ENCODE data around the gene NFKBIE. TPM values are rescaled to one million over a fixed set of nuclear protein-coding genes. Genes with fewer than 3 reads are reported as not detected.
A peak's percentile ranks its signal among the peaks of the same experiment; 100 is the strongest.

NFKBIE gene
- total and polyA plus RNA-seq, 5 donors from 2014 or later: 3.6 to 53.8 (median 6.1) TPM

DNA sequence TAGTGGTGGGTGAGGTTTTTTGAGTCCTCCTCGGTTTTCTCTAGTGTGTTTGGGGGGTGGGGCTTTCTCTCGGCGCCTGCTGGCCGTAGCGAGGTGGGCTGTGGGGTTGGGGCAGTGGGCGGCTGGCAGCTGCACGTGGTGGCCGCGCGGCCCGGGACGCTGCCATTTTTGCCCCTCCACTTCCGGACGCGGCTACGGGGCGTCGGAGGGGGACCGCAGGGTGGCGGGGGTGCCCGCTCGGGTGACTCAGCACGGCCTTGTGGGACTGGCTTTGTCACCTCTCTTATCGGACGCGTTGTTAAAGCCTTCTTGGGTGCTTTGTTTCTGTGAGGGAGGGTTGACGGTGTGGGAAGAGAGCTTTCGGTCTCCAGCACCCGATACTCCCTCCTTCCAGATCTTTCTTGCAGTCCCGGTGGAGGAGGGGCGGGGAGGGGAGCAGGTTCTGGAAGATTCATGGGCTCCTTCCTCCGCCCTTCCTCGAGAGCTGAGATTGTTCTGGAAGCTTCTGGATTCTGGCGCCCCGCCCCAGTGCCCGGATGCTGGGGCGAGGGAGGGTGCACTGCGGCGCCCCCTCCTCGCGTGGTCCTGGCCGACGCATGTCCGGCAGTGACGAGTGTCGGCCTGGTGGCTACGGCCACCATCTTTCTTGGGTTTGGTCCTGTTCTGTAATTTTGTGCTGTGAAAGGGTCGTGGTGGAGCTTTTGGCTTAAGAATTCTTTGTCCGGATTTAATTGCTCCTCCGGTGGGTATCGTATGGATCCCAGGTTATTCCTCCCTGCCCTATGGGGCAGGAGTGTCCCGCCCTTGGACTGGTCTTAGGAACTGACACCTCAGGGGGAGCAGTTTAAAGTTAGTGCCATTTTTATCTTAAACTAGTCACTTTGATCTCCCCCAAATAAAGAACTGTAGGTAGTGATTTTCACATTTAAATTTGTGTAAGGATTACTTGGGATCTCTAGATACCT lies 17.7 kb downstream of the NFKBIE start:
- H3K4me1 ChIP-seq (ENCODE audit: control insufficient read depth, insufficient read depth, low read length, poor library complexity, severe bottlenecking): peaks cover 28% of the 10 kb centered on the region
- H3K27me3 ChIP-seq (ENCODE audit: control insufficient read depth, insufficient read depth, low read length): no peaks in the 10 kb centered on the region
- peaks cover 8% of the 10 kb centered on the region for H3K27me3 Mint-ChIP-seq
- no peaks in the 10 kb centered on the region for H3K9me3 Mint-ChIP-seq
- H3K27ac ChIP-seq (ENCODE audit: insufficient read depth, low read length, poor library complexity, severe bottlenecking): peak overlapping the region; percentile 97
- DNase-seq: peak; percentile 81 to 86 (median 86)
- peaks cover 13 to 62% (median 37%) of the 10 kb centered on the region in 4 donors for H3K4me1 Mint-ChIP-seq
- peak overlapping the region; percentile 98 to 99 (median 98) for H3K27ac Mint-ChIP-seq
- peaks cover 42% of the 10 kb centered on the region for H3K36me3 ChIP-seq (ENCODE audit: control insufficient read depth, insufficient read depth, low read length)
- H3K4me3 Mint-ChIP-seq: peak overlapping the region; percentile 95 to 98 (median 98)
- peak; percentile 66 to 71 for ATAC-seq (ENCODE audit: low read depth in 2 of 2)
- H3K4me3 ChIP-seq (ENCODE audit: low read depth, low read length): peak overlapping the region; percentile 100
- no peaks in the 10 kb centered on the region for H3K9me3 ChIP-seq (ENCODE audit: control insufficient read depth in 2 of 2, low read length in 2 of 2)
- peaks cover 36% of the 10 kb centered on the region for H3K36me3 Mint-ChIP-seq

DNA sequence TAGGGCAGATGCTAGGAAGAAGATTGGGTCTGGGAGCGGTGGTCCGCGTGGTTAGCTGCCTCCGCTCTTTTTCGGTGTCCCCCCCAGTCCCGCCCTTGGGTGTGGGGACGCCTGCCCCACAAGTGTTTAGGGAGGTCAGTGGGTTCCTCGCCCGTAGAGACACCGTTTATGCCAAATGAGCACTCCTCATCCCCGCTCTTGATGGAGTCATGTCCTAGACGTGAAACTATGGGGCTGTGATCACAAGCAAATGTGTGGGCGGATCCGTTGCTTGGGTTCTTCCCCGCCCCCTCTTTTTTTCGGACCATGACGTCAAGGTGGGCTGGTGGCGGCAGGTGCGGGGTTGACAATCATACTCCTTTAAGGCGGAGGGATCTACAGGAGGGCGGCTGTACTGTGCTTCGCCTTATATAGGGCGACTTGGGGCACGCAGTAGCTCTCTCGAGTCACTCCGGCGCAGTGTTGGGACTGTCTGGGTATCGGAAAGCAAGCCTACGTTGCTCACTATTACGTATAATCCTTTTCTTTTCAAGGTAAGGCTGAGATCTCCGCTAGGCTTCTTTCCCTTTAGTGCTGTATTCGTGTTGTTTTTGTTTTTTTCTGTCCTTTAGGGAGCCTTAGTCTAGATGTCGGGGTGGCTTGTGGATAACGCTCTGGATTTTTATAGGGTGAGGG lies 18.6 kb downstream of the NFKBIE start, which contains the start of gene HSP90AB1:
HSP90AB1 (plus strand) TSS at position 439 of the 675 bp plus-strand sequence. CDS start 1,529 bp downstream, outside the sequence.
- ATAC-seq (ENCODE audit: low read depth in 2 of 2) (peak; percentile 82 to 86), DNase-seq (peak; percentile 94 to 99 (median 98))
- H3K4me3 Mint-ChIP-seq: peak within 1 kb of the TSS; percentile 95 to 98 (median 98)
- H3K4me1 ChIP-seq (ENCODE audit: control insufficient read depth, insufficient read depth, low read length, poor library complexity, severe bottlenecking): peaks cover 28% of the 10 kb centered on the region
- H3K27ac ChIP-seq (ENCODE audit: insufficient read depth, low read length, poor library complexity, severe bottlenecking): peak within 1 kb of the TSS; percentile 97
- H3K4me1 Mint-ChIP-seq: peaks cover 13 to 54% (median 36%) of the 10 kb centered on the region in 4 donors
- peaks cover 34% of the 10 kb centered on the region for H3K36me3 ChIP-seq (ENCODE audit: control insufficient read depth, insufficient read depth, low read length)
- H3K27me3 Mint-ChIP-seq: peaks cover 8% of the 10 kb centered on the region
- peak within 1 kb of the TSS; percentile 100 for H3K4me3 ChIP-seq (ENCODE audit: low read depth, low read length)
- H3K9me3 Mint-ChIP-seq: no peaks in the 10 kb centered on the region
- peak within 1 kb of the TSS; percentile 98 to 99 (median 98) for H3K27ac Mint-ChIP-seq
- H3K9me3 ChIP-seq (ENCODE audit: control insufficient read depth in 2 of 2, low read length in 2 of 2): no peaks in the 10 kb centered on the region
- peaks cover 31% of the 10 kb centered on the region for H3K36me3 Mint-ChIP-seq
- no peaks in the 10 kb centered on the region for H3K27me3 ChIP-seq (ENCODE audit: control insufficient read depth, insufficient read depth, low read length)

DNA sequence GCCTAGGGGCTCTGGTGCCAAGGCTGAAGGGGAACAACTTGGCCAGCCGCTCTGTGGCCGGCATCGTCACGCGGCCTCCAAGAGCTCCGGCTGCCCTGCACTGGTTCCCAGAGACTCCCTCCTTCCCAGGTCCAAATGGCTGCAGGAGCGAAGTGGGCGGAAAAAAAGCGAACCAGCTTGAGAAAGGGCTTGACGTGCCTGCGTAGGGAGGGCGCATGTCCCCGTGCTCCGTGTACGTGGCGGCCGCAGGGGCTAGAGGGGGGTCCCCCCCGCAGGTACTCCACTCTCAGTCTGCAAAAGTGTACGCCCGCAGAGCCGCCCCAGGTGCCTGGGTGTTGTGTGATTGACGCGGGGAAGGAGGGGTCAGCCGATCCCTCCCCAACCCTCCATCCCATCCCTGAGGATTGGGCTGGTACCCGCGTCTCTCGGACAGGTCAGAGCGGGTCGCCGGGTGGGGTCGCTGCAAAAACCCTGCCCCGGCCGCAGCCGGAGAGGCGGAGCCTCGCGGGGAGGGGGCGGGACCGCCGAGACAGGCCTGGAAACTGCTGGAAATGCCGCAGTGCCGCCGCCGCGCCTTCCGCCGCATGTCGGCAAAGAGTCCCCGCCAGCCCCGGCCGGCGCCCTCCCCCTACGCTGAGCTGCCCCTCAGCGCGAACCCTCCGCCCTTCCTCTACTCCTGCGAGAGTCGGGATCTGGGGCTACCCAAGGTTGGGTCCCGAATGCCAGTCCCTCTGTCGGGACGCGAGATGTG lies 19.3 kb downstream of the NFKBIE start:
- Mint-ChIP-seq H3K27me3 (peaks cover 8% of the 10 kb centered on the region), H3K9me3 (no peaks in the 10 kb centered on the region), H3K4me3 (peak overlapping the region; percentile 95 to 98 (median 98)), H3K36me3 (peaks cover 25% of the 10 kb centered on the region), H3K4me1 (peaks cover 13 to 47% (median 33%) of the 10 kb centered on the region in 4 donors), H3K27ac (peak overlapping the region; percentile 98 to 99 (median 98))
- peak; percentile 23 to 37 for ATAC-seq (ENCODE audit: low read depth in 2 of 2)
- Histone ChIP-seq H3K36me3 (ENCODE audit: control insufficient read depth, insufficient read depth, low read length) (peaks cover 27% of the 10 kb centered on the region), H3K9me3 (ENCODE audit: control insufficient read depth in 2 of 2, low read length in 2 of 2) (no peaks in the 10 kb centered on the region), H3K4me3 (ENCODE audit: low read depth, low read length) (peak overlapping the region; percentile 100), H3K27ac (ENCODE audit: insufficient read depth, low read length, poor library complexity, severe bottlenecking) (peak overlapping the region; percentile 97), H3K4me1 (ENCODE audit: control insufficient read depth, insufficient read depth, low read length, poor library complexity, severe bottlenecking) (peaks cover 28% of the 10 kb centered on the region), H3K27me3 (ENCODE audit: control insufficient read depth, insufficient read depth, low read length) (no peaks in the 10 kb centered on the region)
- DNase-seq: peak; percentile 73 to 89 (median 82)

DNA sequence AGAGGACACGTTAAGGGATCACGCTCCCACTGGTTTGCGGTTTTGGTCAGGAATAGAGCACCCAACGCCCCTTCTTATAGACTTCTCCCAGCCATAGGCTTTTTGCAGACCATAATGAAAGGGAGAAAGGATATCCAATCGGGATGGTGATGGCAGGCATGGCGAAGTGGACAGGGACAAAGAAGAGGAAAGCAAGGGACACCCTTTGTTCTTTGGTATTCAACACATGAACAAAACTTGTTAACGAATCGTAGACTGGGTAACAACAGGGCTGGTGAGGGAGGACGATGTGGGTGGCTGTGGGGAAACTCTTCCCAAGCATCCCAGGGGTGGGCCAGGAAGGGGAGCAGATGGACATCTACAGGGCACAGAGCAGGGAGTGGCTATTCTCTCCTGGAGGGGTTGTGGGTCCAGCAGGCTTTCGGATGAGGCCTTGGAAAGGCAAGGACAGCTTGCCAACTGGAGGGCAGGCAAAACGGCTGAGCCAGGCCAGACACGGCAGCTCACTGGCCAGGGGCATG lies 19.9 kb downstream of the NFKBIE start:
- no peak for ATAC-seq (ENCODE audit: low read depth in 2 of 2)
- Mint-ChIP-seq H3K4me1 (peaks cover 12 to 42% (median 32%) of the 10 kb centered on the region in 4 donors), H3K4me3 (peak overlapping the region; percentile 95 to 98 (median 98)), H3K27ac (peak overlapping the region; percentile 84 to 98 (median 91)), H3K36me3 (peaks cover 22% of the 10 kb centered on the region), H3K9me3 (no peaks in the 10 kb centered on the region), H3K27me3 (peaks cover 8% of the 10 kb centered on the region)
- Histone ChIP-seq H3K4me1 (ENCODE audit: control insufficient read depth, insufficient read depth, low read length, poor library complexity, severe bottlenecking) (peaks cover 28% of the 10 kb centered on the region), H3K27ac (ENCODE audit: insufficient read depth, low read length, poor library complexity, severe bottlenecking) (no peak overlapping the region), H3K36me3 (ENCODE audit: control insufficient read depth, insufficient read depth, low read length) (peaks cover 21% of the 10 kb centered on the region), H3K4me3 (ENCODE audit: low read depth, low read length) (no peak overlapping the region), H3K27me3 (ENCODE audit: control insufficient read depth, insufficient read depth, low read length) (no peaks in the 10 kb centered on the region), H3K9me3 (ENCODE audit: control insufficient read depth in 2 of 2, low read length in 2 of 2) (no peaks in the 10 kb centered on the region)
- no peak for DNase-seq

DNA sequence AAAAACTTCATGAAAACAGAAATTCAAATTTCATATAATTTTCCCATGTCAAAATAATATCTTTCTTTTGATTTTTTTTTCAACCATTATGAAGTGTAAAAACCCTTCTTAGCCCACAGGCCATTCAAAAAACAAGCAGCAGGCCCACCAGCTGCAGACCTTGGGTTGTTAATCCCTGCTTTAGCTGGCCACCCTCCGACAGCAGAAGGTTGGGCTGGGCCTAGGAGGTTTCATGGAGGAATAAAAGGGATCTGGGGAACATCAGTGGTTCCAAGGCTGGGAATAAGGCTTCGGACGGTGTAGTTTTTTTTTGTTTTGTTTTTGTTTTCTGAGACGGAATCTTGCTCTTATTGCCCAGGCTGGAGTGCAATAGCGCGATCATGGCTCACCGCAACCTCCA lies 22.0 kb downstream of the NFKBIE start:
- Mint-ChIP-seq H3K36me3 (peaks cover 5% of the 10 kb centered on the region), H3K27me3 (peaks cover 8% of the 10 kb centered on the region), H3K9me3 (no peaks in the 10 kb centered on the region), H3K4me3 (peak overlapping the region in 3 of 4 donors; percentile 22 to 78 (median 58)), H3K4me1 (peaks cover under 1 to 22% (median 15%) of the 10 kb centered on the region in 4 donors), H3K27ac (no peak overlapping the region)
- Histone ChIP-seq H3K27me3 (ENCODE audit: control insufficient read depth, insufficient read depth, low read length) (no peaks in the 10 kb centered on the region), H3K4me3 (ENCODE audit: low read depth, low read length) (no peak overlapping the region), H3K36me3 (ENCODE audit: control insufficient read depth, insufficient read depth, low read length) (no peaks in the 10 kb centered on the region), H3K4me1 (ENCODE audit: control insufficient read depth, insufficient read depth, low read length, poor library complexity, severe bottlenecking) (peaks cover 16% of the 10 kb centered on the region), H3K9me3 (ENCODE audit: control insufficient read depth in 2 of 2, low read length in 2 of 2) (no peaks in the 10 kb centered on the region), H3K27ac (ENCODE audit: insufficient read depth, low read length, poor library complexity, severe bottlenecking) (no peak overlapping the region)
- ATAC-seq (ENCODE audit: low read depth in 2 of 2): no peak
- no peak for DNase-seq

DNA sequence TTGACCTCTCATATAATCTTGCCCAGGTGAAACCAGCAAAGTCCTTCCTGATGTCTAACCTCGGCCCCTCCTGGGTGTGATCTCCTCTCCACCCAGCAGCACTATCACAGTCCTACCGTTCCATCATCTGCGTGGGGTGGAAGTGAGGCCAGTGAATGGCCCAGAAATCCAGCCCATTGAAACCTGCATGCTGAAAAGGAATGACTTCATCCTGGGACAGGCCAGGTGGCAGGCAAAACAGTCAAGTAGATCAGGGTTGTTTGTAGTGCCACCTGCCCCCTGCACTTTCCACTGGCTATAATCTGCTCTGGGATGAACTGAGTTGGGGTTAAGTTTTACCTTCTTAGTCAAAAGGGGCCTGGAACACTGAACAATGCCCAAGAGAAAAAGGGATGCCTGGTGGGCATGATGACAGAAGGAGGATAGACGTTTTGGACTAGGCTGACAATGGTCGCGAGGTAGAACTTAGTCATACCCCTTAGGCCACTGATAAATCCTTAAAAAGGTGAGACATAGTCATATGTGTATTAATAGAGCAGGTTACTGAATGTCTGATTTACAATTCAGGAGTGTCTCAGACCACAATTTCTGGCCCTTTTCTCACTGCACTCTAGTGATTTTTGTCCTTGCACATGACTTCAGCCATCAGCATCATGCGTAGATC lies 26.5 kb downstream of the NFKBIE start:
- H3K4me3 Mint-ChIP-seq: peak overlapping the region; percentile 87 to 95 (median 90)

More for the DNA sequence above, 26.5 kb downstream of the NFKBIE start:
- DNase-seq (no peak), ATAC-seq (ENCODE audit: low read depth in 2 of 2) (no peak)
- Mint-ChIP-seq H3K9me3 (no peaks in the 10 kb centered on the region), H3K27ac (peak overlapping the region in 2 of 3 donors; percentile 91 to 95), H3K4me1 (peaks cover 0 to 10% (median 7%) of the 10 kb centered on the region in 4 donors), H3K27me3 (no peaks in the 10 kb centered on the region), H3K36me3 (no peaks in the 10 kb centered on the region)
- H3K27ac ChIP-seq (ENCODE audit: insufficient read depth, low read length, poor library complexity, severe bottlenecking): no peak overlapping the region
- no peaks in the 10 kb centered on the region for H3K36me3 ChIP-seq (ENCODE audit: control insufficient read depth, insufficient read depth, low read length)
- H3K4me1 ChIP-seq (ENCODE audit: control insufficient read depth, insufficient read depth, low read length, poor library complexity, severe bottlenecking): peaks cover 14% of the 10 kb centered on the region
- no peaks in the 10 kb centered on the region for H3K27me3 ChIP-seq (ENCODE audit: control insufficient read depth, insufficient read depth, low read length)
- H3K9me3 ChIP-seq (ENCODE audit: control insufficient read depth in 2 of 2, low read length in 2 of 2): no peaks in the 10 kb centered on the region
- no peak overlapping the region for H3K4me3 ChIP-seq (ENCODE audit: low read depth, low read length)
